Stimulated activated naive CD4-positive, alpha-beta T cell (primary cell): Measurements from ENCODE around the gene TEKT1.

Experiments
- DNase-seq, 6 experiments: peaks; one replicate each; lab custom pipeline; 2025; lab: John Stamatoyannopoulos, UW

TEKT1 gene

GRCh38 chr17:6761779-6762178 is 69.8 kb downstream of the TEKT1 start:
- no peak for DNase-seq

GRCh38 chr17:6757747-6758146 is 73.8 kb downstream of the TEKT1 start:
- DNase-seq: no peak

GRCh38 chr17:6756425-6757031 is 75.0 kb downstream of the TEKT1 start:
- no peak for DNase-seq

GRCh38 chr17:6755731-6756184 is 75.8 kb downstream of the TEKT1 start, which contains the start of gene XAF1:
TSS of gene XAF1 (plus strand) at chr17:6756046. CDS start at chr17:6756079, 33 bp downstream.
- peak in 5 of 6 experiments; percentile 19 to 65 (median 39) for DNase-seq

- DNase-seq: no peak
These were observed 76.2 kb downstream of the TEKT1 start for GRCh38 chr17:6755281-6755680.

- DNase-seq: no peak
These were observed 78.0 kb downstream of the TEKT1 start for GRCh38 chr17:6753546-6753945.

- peak in 5 of 6 experiments; percentile 7 to 33 (median 14) for DNase-seq
These were observed 78.5 kb downstream of the TEKT1 start for GRCh38 chr17:6753006-6753445.

- no peak for DNase-seq
These were observed 79.2 kb downstream of the TEKT1 start for GRCh38 chr17:6752068-6752909.

- DNase-seq: no peak
These were observed 82.0 kb downstream of the TEKT1 start for GRCh38 chr17:6749519-6749918.

- DNase-seq: no peak
These were observed 82.9 kb downstream of the TEKT1 start for GRCh38 chr17:6748617-6749016.
